ENCODE results near the gene CSRP1.

GRCh38 chr1:201475130-201475529 lies 31.8 kb downstream of the CSRP1 start:
- TF ChIP-seq POLR2AphosphoS5 (IDR thresholded peaks at IDR 0.05; ENCODE audit: low read depth) (no peak), CTCF (IDR thresholded peaks at IDR 0.05; ENCODE audit: insufficient read depth, low read length) (no peak), SPI1 (IDR thresholded peaks at IDR 0.05; ENCODE audit: borderline replicate concordance, low read depth) (no peak), REST (IDR thresholded peaks at IDR 0.05; ENCODE audit: insufficient replicate concordance, low read depth) (no peak)

Measured in HL-60 (cell line).